ENCODE data around the gene HSPA4L. TPM values are rescaled to one million over a fixed set of nuclear protein-coding genes. Genes with fewer than 3 reads are reported as not detected.

HSPA4L gene
- total RNA-seq, 1 experiment from 2014 or later, result 5.3 TPM

GRCh38 chr4:127776620-127777019 is 5.5 kb upstream of the HSPA4L start:
- no peaks in the 10 kb centered on the region for H3K9me3 ChIP-seq (ENCODE audit: control insufficient read depth, low read depth, low read length)
- H3K9me3 Mint-ChIP-seq, result peaks cover 0 to 6% of the 10 kb centered on the region in 2 experiments; a peak in 1 of 5 replicates
- no peak overlapping the region for H3K27ac ChIP-seq (ENCODE audit: insufficient read length, low read depth, low read length)
- no peaks in the 10 kb centered on the region for H3K79me1 ChIP-seq (ENCODE audit: insufficient read depth, low read depth, low read length, poor library complexity, severe bottlenecking)
- no peaks in the 10 kb centered on the region for H3K4me1 ChIP-seq (ENCODE audit: insufficient read depth, low read length)
- H3K18ac ChIP-seq (ENCODE audit: insufficient read length, low read depth, low read length), result no peak overlapping the region
- H3K14ac ChIP-seq (ENCODE audit: insufficient read depth, low read length), result no peak overlapping the region
- no peak overlapping the region for H2BK20ac ChIP-seq (ENCODE audit: low read depth, low read length, poor library complexity, severe bottlenecking)
- no peak overlapping the region for H2AFZ ChIP-seq (ENCODE audit: low read length)
- peaks cover 0 to 6% (median 0%) of the 10 kb centered on the region in 3 experiments; a peak in 4 of 7 replicates for H3K36me3 Mint-ChIP-seq (ENCODE audit: insufficient read depth in 1 of 3, low read depth in 3 of 3)
- no peak overlapping the region for H2BK15ac ChIP-seq (ENCODE audit: low read depth, low read length)
- no peak overlapping the region for H3K4me2 ChIP-seq (ENCODE audit: insufficient read depth, insufficient read length, low read length)
- no peaks in the 10 kb centered on the region for H3K79me2 ChIP-seq (ENCODE audit: insufficient read depth, low read length)
- H4K20me1 ChIP-seq (ENCODE audit: control insufficient read depth, insufficient read depth, insufficient read length), result no peaks in the 10 kb centered on the region
- no peak overlapping the region for H3T11ph ChIP-seq (ENCODE audit: low read length)
- H3K27me3 ChIP-seq (ENCODE audit: insufficient read depth, low read length), result peaks cover 7% of the 10 kb centered on the region; the same call in 1 of the 2 replicates
- no peak overlapping the region for H3K4ac ChIP-seq (ENCODE audit: low read depth, low read length)
- peaks cover 3 to 7% of the 10 kb centered on the region in 2 experiments; a peak in 3 of 4 replicates for H3K4me1 Mint-ChIP-seq
- H3K27me3 Mint-ChIP-seq (ENCODE audit: low read depth), result peaks cover 18% of the 10 kb centered on the region
- H3K23ac ChIP-seq (ENCODE audit: insufficient read length, low read depth, low read length), result no peak overlapping the region
- H3K9ac ChIP-seq (ENCODE audit: extremely low read depth, insufficient read length, low read length), result no peak overlapping the region
- no peak for TF ChIP-seq CTCF (conservative IDR thresholded peaks at IDR 0.05)
- H2BK12ac ChIP-seq (ENCODE audit: insufficient read length, low read depth, low read length), result no peak overlapping the region
- no CpG with 5 or more reads among the region's 2 CpGs for whole genome bisulfite sequencing (ENCODE audit: extremely low coverage, insufficient read length, low lambda C conversion rate)
- H3K56ac ChIP-seq (ENCODE audit: insufficient read length, low read depth, low read length), result no peak overlapping the region
- H2BK5ac ChIP-seq (ENCODE audit: insufficient read length, low read length), result no peak overlapping the region
- H2AK5ac ChIP-seq (ENCODE audit: insufficient read length, low read length), result no peak overlapping the region
- H3K23me2 ChIP-seq (ENCODE audit: insufficient read length, low read depth, low read length, poor library complexity, severe bottlenecking), result no peaks in the 10 kb centered on the region
- H3K4me3 Mint-ChIP-seq, result no peak overlapping the region
- H2BK120ac ChIP-seq (ENCODE audit: low read depth, low read length, poor library complexity, severe bottlenecking), result no peak overlapping the region
- DNase-seq, result no peak
- H4K91ac ChIP-seq (ENCODE audit: insufficient read length, low read depth, low read length), result no peak overlapping the region
- no peak overlapping the region for H3K27ac Mint-ChIP-seq
- H4K5ac ChIP-seq (ENCODE audit: insufficient read length, low read depth, low read length), result no peak overlapping the region
- no peak overlapping the region for H4K8ac ChIP-seq (replicated peaks; ENCODE audit: insufficient read length, low read depth, low read length)
